ENCODE data around the gene IMP4.
"Not testable (repeated sequence)": the region's sequence is repeated elsewhere in the genome, so short reads cannot be mapped to it uniquely, and the experiment has no call there.

IMP4 gene

GRCh38 chr2:130342533-130343275 lies at the start of gene IMP4:
Gene IMP4, plus strand, starts transcription at chr2:130342897. Its CDS starts 36 bp downstream, at chr2:130342933.
- DNase-seq (ENCODE audit: low spot score) = peak; percentile 100

GRCh38 chr2:130300258-130300969 lies 42.3 kb upstream of the IMP4 start:
- no peak for DNase-seq (ENCODE audit: low spot score)

GRCh38 chr2:130300970-130301348 lies 41.7 kb upstream of the IMP4 start:
- DNase-seq (ENCODE audit: low spot score) = no peak

- DNase-seq (ENCODE audit: low spot score) = no peak
Observed at GRCh38 chr2:130302164-130302886, 40.4 kb upstream of the IMP4 start.

- no peak for DNase-seq (ENCODE audit: low spot score)
Observed at GRCh38 chr2:130303169-130303568, 39.5 kb upstream of the IMP4 start.

- DNase-seq (ENCODE audit: low spot score) = no peak
Observed at GRCh38 chr2:130304726-130305125, 38.0 kb upstream of the IMP4 start.

- DNase-seq (ENCODE audit: low spot score) = no peak
Observed at GRCh38 chr2:130307850-130308249, 34.8 kb upstream of the IMP4 start.

- DNase-seq (ENCODE audit: low spot score) = no peak
Observed at GRCh38 chr2:130310881-130311280, 31.8 kb upstream of the IMP4 start.

- no peak for DNase-seq (ENCODE audit: low spot score)
Observed at GRCh38 chr2:130313812-130314334, 28.8 kb upstream of the IMP4 start.

- DNase-seq (ENCODE audit: low spot score) = no peak
Observed at GRCh38 chr2:130314377-130314776, 28.3 kb upstream of the IMP4 start.

GRCh38 chr2:130316596-130316995 lies 26.1 kb upstream of the IMP4 start:
- DNase-seq (ENCODE audit: low spot score) = no peak

- no peak for DNase-seq (ENCODE audit: low spot score)
Observed at GRCh38 chr2:130318906-130319305, 23.8 kb upstream of the IMP4 start.

GRCh38 chr2:130319536-130319935 lies 23.2 kb upstream of the IMP4 start:
- DNase-seq (ENCODE audit: low spot score) = no peak

GRCh38 chr2:130327703-130328527 lies 14.8 kb upstream of the IMP4 start:
- DNase-seq (ENCODE audit: low spot score) = no peak

- no peak for DNase-seq (ENCODE audit: low spot score)
Observed at GRCh38 chr2:130328710-130329109, 14.0 kb upstream of the IMP4 start.

GRCh38 chr2:130332271-130333073 lies 10.2 kb upstream of the IMP4 start:
- peak; percentile 42 for DNase-seq (ENCODE audit: low spot score)

- DNase-seq (ENCODE audit: low spot score) = not testable (repeated sequence)
Observed at GRCh38 chr2:130333253-130333652, 9.4 kb upstream of the IMP4 start.

GRCh38 chr2:130334026-130334425 lies 8.7 kb upstream of the IMP4 start:
- DNase-seq (ENCODE audit: low spot score) = no peak

- DNase-seq (ENCODE audit: low spot score) = no peak
Observed at GRCh38 chr2:130335226-130335625, 7.5 kb upstream of the IMP4 start.

GRCh38 chr2:130336150-130336876 lies 6.4 kb upstream of the IMP4 start:
- no peak for DNase-seq (ENCODE audit: low spot score)

Data from globus pallidus (tissue), 1 donor.